SU-DHL-6 (cell line): ENCODE measurements around the gene CR1L.

ENCODE experiments used
- CTCF ChIP-seq: fragments of 200-600 bp; sonication (generic); IDR thresholded peaks from one replicate; pipeline ENCODE4 v1.5.1; 2017; ENCODE audit warnings: antibody characterized with exemption, mild to moderate bottlenecking, low read length, moderate library complexity; ENCODE audit not compliant: insufficient read depth, poor library complexity, severe bottlenecking
- EZH2phosphoT487 ChIP-seq: fragments of 200-600 bp; sonication (generic), shearing (Covaris generic); conservative IDR thresholded peaks from 2 replicates; pipeline ENCODE4 v1.6.1; 2018; ENCODE audit warnings: mild to moderate bottlenecking, antibody characterized with exemption, low read length, moderate library complexity, mixed read lengths

- no peak for TF ChIP-seq CTCF
- no peak for TF ChIP-seq EZH2phosphoT487
Measured at GRCh38 chr1:207670192-207670591, 25.3 kb downstream of the CR1L start.
